ENCODE measurements around the gene CDK15. TPM values are rescaled to one million over a fixed set of nuclear protein-coding genes. Genes with fewer than 3 reads are reported as not detected.

The CDK15 gene
- total and polyA plus RNA-seq, 9 of the 15 experiments (the other 6 are each of a cell fraction or from before 2014, with no cell fraction given), result not detected

DNA sequence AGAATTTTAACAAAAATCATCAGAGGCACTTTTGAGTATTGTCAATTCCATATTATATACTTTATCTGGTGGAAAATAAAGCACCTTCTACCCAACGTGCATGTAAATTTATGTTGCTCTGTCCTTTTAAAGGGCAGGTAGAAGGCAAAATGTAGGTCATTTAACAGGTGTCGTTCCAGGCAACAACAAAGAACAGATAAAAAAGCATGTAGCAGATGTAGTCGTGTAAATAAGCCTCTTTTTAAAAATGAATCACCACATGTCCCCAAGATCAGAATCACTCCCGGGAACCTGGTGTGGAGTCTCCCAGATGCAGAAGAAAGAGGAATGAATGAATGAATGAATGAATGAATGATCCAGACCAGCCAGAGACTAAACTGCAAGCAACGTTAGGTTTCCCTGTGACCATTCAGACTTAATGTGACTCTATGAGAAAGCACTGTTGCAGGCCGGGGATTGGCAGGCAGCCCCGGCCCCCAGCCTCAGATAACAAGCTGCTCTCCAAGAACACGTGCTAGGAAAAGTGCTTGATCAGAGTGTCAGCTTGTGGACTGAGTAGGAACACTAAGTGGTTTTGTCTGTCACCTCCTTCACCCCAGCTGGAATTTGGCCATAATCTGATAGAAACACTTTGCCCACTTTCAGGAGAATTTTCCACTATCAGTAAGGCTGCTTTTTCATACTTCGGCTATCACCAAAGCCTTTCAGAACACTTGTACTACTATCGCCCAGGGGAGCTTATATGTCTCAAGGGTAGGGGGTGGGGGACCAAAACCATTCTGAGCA is 100.6 kb downstream of the CDK15 start (continued):
- TF ChIP-seq ZNF217 (CRISPR knock-in tag; IDR thresholded peaks at IDR 0.05) (no peak), NRF1 (conservative IDR thresholded peaks at IDR 0.05 in 1 of 2, IDR thresholded peaks at IDR 0.05 in 1 of 2) (no peak), LARP7 (IDR thresholded peaks at IDR 0.05) (no peak), TAF1 (IDR thresholded peaks at IDR 0.05; ENCODE audit: control insufficient read depth, extremely low read depth, insufficient read depth, low read length, severe bottlenecking) (no peak), STAT5A (IDR thresholded peaks at IDR 0.05; ENCODE audit: borderline replicate concordance, low read length) (peak; percentile 70), HOXB6 (CRISPR knock-in tag; IDR thresholded peaks at IDR 0.05; ENCODE audit: borderline replicate concordance) (no peak), POU5F1 (IDR thresholded peaks at IDR 0.05; ENCODE audit: borderline replicate concordance, low read depth, low read length, partially characterized antibody) (no peak), GTF2E2 (tag; IDR thresholded peaks at IDR 0.05) (no peak), PML (IDR thresholded peaks at IDR 0.05; ENCODE audit: low read length) (peak; percentile 75; the same call in 1 of the 2 replicates), C11orf30 (IDR thresholded peaks at IDR 0.05; ENCODE audit: low read depth) (0 out of 2 replicates have a peak, but pooled peaks have one; percentile 22), SNRNP70 (optimal IDR thresholded peaks at IDR 0.05; ENCODE audit: low read depth, low read length) (no peak), ZKSCAN1 (IDR thresholded peaks at IDR 0.05; ENCODE audit: low read depth, low read length) (no peak), U2AF1 (optimal IDR thresholded peaks at IDR 0.05; ENCODE audit: low read depth, low read length) (no peak), PRPF4 (IDR thresholded peaks at IDR 0.05; ENCODE audit: insufficient read depth, low read depth, low read length, poor library complexity, severe bottlenecking) (no peak), SRF (CRISPR knock-in tag; IDR thresholded peaks at IDR 0.05) (no peak), ZNF75A (CRISPR knock-in tag; IDR thresholded peaks at IDR 0.05) (no peak), MEIS2 (IDR thresholded peaks at IDR 0.05; ENCODE audit: partially characterized antibody) (peak; percentile 87), HDAC3 (IDR thresholded peaks at IDR 0.05; ENCODE audit: borderline replicate concordance, partially characterized antibody) (no peak), FOXK2 (conservative IDR thresholded peaks at IDR 0.05 in 1 of 2, IDR thresholded peaks at IDR 0.05 in 1 of 2; ENCODE audit: low read depth in 2 of 2) (peak in 1 of 2 experiments; percentile 55; a peak in 1 of 4 replicates), KLF16 (IDR thresholded peaks at IDR 0.05) (peak; percentile 71), NR2C2 (CRISPR knock-in tag; IDR thresholded peaks at IDR 0.05) (no peak), NR2C2 (tag; IDR thresholded peaks at IDR 0.05) (no peak), LEF1 (IDR thresholded peaks at IDR 0.05) (0 out of 2 replicates have a peak, but pooled peaks have one; percentile 41)
- TF ChIP-seq, protein P1, sequence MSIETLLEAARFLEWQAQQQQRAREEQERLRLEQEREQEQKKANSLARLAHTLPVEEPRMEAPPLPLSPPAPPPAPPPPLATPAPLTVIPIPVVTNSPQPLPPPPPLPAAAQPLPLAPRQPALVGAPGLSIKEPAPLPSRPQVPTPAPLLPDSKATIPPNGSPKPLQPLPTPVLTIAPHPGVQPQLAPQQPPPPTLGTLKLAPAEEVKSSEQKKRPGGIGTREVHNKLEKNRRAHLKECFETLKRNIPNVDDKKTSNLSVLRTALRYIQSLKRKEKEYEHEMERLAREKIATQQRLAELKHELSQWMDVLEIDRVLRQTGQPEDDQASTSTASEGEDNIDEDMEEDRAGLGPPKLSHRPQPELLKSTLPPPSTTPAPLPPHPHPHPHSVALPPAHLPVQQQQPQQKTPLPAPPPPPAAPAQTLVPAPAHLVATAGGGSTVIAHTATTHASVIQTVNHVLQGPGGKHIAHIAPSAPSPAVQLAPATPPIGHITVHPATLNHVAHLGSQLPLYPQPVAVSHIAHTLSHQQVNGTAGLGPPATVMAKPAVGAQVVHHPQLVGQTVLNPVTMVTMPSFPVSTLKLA (conservative IDR thresholded peaks at IDR 0.05), result peak; percentile 73 to 85
- TF ChIP-seq, protein P2, sequence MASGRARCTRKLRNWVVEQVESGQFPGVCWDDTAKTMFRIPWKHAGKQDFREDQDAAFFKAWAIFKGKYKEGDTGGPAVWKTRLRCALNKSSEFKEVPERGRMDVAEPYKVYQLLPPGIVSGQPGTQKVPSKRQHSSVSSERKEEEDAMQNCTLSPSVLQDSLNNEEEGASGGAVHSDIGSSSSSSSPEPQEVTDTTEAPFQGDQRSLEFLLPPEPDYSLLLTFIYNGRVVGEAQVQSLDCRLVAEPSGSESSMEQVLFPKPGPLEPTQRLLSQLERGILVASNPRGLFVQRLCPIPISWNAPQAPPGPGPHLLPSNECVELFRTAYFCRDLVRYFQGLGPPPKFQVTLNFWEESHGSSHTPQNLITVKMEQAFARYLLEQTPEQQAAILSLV (tag; IDR thresholded peaks at IDR 0.05), result no peak
- TF ChIP-seq, protein P3, sequence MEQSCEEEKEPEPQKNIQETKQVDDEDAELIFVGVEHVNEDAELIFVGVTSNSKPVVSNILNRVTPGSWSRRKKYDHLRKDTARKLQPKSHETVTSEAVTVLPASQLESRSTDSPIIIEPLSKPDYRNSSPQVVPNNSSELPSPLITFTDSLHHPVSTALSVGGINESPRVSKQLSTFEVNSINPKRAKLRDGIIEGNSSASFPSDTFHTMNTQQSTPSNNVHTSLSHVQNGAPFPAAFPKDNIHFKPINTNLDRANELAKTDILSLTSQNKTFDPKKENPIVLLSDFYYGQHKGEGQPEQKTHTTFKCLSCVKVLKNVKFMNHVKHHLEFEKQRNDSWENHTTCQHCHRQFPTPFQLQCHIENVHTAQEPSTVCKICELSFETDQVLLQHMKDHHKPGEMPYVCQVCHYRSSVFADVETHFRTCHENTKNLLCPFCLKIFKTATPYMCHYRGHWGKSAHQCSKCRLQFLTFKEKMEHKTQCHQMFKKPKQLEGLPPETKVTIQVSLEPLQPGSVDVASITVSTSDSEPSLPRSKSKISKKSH (CRISPR knock-in tag; IDR thresholded peaks at IDR 0.05), result no peak

All from K562 (cell line).